DOHH2 (cell line): ENCODE data around the gene TRAF3.

Source experiments
- H3F3A ChIP-seq: fragments of 200-600 bp; sonication (generic), shearing (Covaris generic); 2 replicates; pipeline ENCODE4 v1.6.0; 2016; ENCODE audit warnings: antibody characterized with exemption, mild to moderate bottlenecking; ENCODE audit not compliant: control insufficient read depth, insufficient read depth
- H3K27ac ChIP-seq: fragments of 200-600 bp; sonication (generic); 2 replicates; pipeline ENCODE4 v1.5.1; 2014; ENCODE audit warnings: low read depth, mild to moderate bottlenecking, low read length, moderate library complexity
- H3K27me3 ChIP-seq: fragments of 200-600 bp; sonication (generic); 2 replicates; pipeline ENCODE4 v1.6.1; 2014; ENCODE audit warnings: mild to moderate bottlenecking, low read length, mixed read lengths; ENCODE audit not compliant: control insufficient read depth
- H3K36me3 ChIP-seq: fragments of 200-600 bp; sonication (generic); 2 replicates; pipeline ENCODE4 v1.6.1; 2014; ENCODE audit warnings: mild to moderate bottlenecking, low read length, moderate library complexity, mixed read lengths; ENCODE audit not compliant: control insufficient read depth
- H3K4me1 ChIP-seq: fragments of 200-600 bp; sonication (generic); 2 replicates; pipeline ENCODE4 v1.6.1; 2014; ENCODE audit warnings: mild to moderate bottlenecking, low read length, mixed read lengths; ENCODE audit not compliant: control insufficient read depth
- H3K4me2 ChIP-seq: fragments of 200-600 bp; sonication (generic); 2 replicates; pipeline ENCODE4 v1.6.0; 2014; ENCODE audit warnings: mild to moderate bottlenecking, low read length, moderate library complexity
- H3K4me3 ChIP-seq: fragments of 200-600 bp; sonication (generic); 2 replicates; pipeline ENCODE4 v1.5.1; 2014; ENCODE audit warnings: mild to moderate bottlenecking, low read length, mixed read lengths
- H3K79me2 ChIP-seq: fragments of 200-600 bp; sonication (generic); 2 replicates; pipeline ENCODE4 v1.6.1; 2014; ENCODE audit warnings: mild to moderate bottlenecking, low read length, mixed read lengths; ENCODE audit not compliant: control insufficient read depth
- H3K9me2 ChIP-seq: fragments of 200-600 bp; sonication (generic); replicated peaks from 2 replicates; pipeline ENCODE4 v1.6.1; 2014; ENCODE audit warnings: mild to moderate bottlenecking, low read length, mixed read lengths; ENCODE audit not compliant: control insufficient read depth
- H3K9me3 ChIP-seq: fragments of 200-600 bp; sonication (generic); 2 replicates; pipeline ENCODE4 v1.6.1; 2014; ENCODE audit warnings: antibody characterized with exemption, low read length, mixed read lengths; ENCODE audit not compliant: control insufficient read depth, insufficient read depth
- H4K20me1 ChIP-seq: fragments of 200-600 bp; sonication (generic); 2 replicates; pipeline ENCODE4 v1.6.0; 2014; ENCODE audit warnings: low read depth, mild to moderate bottlenecking, antibody characterized with exemption, low read length, moderate library complexity; ENCODE audit not compliant: control insufficient read depth, insufficient read depth
- EZH2phosphoT487 ChIP-seq: fragments of 200-600 bp; sonication (generic); IDR thresholded peaks from 2 replicates; pipeline ENCODE4 v1.6.1; 2017; ENCODE audit warnings: borderline replicate concordance, mild to moderate bottlenecking, antibody characterized with exemption, low read length, moderate library complexity, mixed read lengths
- TF ChIP-seq, protein P1 (sequence below): fragments of 200-600 bp; sonication (generic); IDR thresholded peaks from one replicate; pipeline ENCODE4 v1.5.1; 2014; ENCODE audit warnings: antibody characterized with exemption, mild to moderate bottlenecking, low read depth, low read length; ENCODE audit not compliant: poor library complexity, severe bottlenecking

The TRAF3 gene

DNA sequence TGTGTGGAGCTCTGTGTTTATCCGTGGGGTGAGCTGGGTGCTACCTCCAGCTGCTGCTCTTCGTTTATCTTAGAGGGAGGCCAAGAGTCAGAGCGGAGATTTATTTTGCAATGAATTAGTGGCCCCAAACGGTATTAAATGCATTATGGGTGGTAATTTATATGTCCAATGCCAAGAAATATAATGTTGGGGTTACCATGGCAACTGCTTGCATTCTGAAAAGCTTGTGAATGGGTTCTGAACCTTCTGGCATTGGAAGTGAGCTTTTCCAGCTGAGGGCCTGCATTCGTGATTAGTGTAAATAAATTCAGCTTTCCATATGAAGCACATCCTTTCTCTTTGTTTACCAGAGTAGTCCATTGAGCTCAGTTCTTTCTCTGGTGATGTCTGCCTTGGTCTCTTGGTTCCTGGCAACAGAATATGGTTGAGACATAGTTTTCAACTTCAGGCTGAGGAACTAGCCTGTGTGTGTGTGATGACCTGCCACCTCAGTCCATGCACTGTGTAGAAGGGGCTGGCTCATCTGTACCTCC lies 51.8 kb downstream of the TRAF3 start:
- no peak overlapping the region for H3K27ac ChIP-seq
- no peak overlapping the region for H3K4me2 ChIP-seq
- H3K4me1 ChIP-seq, result 0 out of 2 replicates have a peak, but pooled peaks cover 2% of the 10 kb centered on the region
- H3K36me3 ChIP-seq, result peaks cover 12% of the 10 kb centered on the region; the same call in 1 of the 2 replicates
- no peak overlapping the region for H3K4me3 ChIP-seq
- no peaks in the 10 kb centered on the region for H3K9me3 ChIP-seq
- H3K79me2 ChIP-seq, result peaks cover 55% of the 10 kb centered on the region
- H3F3A ChIP-seq, result no peaks in the 10 kb centered on the region
- no peak for TF ChIP-seq EZH2phosphoT487
- TF ChIP-seq, protein P1, sequence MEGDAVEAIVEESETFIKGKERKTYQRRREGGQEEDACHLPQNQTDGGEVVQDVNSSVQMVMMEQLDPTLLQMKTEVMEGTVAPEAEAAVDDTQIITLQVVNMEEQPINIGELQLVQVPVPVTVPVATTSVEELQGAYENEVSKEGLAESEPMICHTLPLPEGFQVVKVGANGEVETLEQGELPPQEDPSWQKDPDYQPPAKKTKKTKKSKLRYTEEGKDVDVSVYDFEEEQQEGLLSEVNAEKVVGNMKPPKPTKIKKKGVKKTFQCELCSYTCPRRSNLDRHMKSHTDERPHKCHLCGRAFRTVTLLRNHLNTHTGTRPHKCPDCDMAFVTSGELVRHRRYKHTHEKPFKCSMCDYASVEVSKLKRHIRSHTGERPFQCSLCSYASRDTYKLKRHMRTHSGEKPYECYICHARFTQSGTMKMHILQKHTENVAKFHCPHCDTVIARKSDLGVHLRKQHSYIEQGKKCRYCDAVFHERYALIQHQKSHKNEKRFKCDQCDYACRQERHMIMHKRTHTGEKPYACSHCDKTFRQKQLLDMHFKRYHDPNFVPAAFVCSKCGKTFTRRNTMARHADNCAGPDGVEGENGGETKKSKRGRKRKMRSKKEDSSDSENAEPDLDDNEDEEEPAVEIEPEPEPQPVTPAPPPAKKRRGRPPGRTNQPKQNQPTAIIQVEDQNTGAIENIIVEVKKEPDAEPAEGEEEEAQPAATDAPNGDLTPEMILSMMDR, result no peak
- no peaks in the 10 kb centered on the region for H3K27me3 ChIP-seq
- H4K20me1 ChIP-seq, result peaks cover 6% of the 10 kb centered on the region; the same call in 1 of the 2 replicates
- H3K9me2 ChIP-seq, result no peaks in the 10 kb centered on the region

DNA sequence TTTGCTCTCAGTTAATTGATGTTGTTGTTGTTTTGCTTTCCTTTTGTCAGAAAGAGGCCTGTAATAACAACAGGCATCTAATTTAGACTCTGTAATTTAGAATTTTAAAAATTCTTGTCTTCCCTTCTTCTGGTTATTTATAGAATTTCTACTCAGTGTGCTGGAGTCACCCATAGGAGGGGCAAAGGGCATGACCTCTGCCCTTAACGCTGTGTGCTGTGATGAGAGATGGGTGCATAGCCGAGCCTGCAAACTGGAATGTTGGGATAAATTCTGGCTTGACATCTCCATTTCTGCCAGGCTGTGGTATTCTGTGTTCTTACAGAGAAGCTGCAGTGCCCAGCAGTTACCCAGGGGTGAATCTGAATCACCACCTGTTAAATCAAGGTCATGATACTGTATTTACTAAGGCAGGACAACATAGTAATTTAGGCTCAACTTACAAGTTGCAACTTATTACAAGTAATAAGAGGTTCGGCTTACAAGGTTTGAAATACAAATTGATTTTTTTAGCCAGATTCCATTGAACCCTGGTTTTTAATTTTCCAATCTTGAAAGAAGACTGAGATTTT lies 53.3 kb downstream of the TRAF3 start:
- H3K36me3 ChIP-seq, result peaks cover 12% of the 10 kb centered on the region; the same call in 1 of the 2 replicates
- H3K27me3 ChIP-seq, result no peaks in the 10 kb centered on the region
- no peaks in the 10 kb centered on the region for H3K9me3 ChIP-seq
- no peak for TF ChIP-seq EZH2phosphoT487
- TF ChIP-seq, protein P1, result no peak
- no peak overlapping the region for H3K4me3 ChIP-seq
- 0 out of 2 replicates have a peak, but pooled peaks cover 5% of the 10 kb centered on the region for H4K20me1 ChIP-seq
- H3K79me2 ChIP-seq, result peaks cover 40% of the 10 kb centered on the region
- H3F3A ChIP-seq, result no peaks in the 10 kb centered on the region
- H3K27ac ChIP-seq, result no peak overlapping the region
- no peaks in the 10 kb centered on the region for H3K9me2 ChIP-seq
- 0 out of 2 replicates have a peak, but pooled peaks cover 3% of the 10 kb centered on the region for H3K4me1 ChIP-seq
- no peak overlapping the region for H3K4me2 ChIP-seq

DNA sequence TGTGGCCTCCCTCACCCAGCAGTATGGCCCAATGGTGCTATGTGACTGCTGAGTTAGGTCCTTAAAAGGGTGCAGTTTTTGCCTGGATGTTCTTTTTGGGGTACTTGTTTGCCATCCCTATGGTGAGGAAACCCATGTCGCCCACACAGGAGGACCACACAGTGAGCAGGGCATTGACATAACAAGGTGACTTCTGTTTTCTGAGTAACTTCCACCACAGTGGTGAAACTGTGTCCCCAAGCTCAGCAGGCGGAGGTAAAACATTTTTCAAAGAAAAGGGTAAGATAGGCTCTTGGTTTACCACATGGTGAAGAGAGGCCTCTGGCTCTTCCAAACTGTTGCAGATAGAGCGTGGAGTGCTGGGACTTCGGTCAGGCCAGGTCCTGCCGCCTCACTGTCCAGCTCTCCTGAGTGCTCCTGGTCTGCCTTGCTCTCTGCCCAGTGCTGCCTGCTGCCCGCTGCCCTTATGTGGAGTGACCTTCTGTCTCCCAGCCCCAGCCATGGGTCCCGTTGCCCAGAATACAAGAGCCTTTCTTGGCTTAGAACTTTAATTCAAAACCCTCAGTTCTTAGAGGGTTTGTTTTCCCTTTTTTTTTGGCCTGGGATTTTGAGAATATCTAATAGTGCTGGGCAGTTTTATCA lies 54.0 kb downstream of the TRAF3 start:
- Histone ChIP-seq H3F3A (no peaks in the 10 kb centered on the region), H3K9me2 (no peaks in the 10 kb centered on the region), H3K27me3 (no peaks in the 10 kb centered on the region), H3K27ac (no peak overlapping the region), H3K9me3 (no peaks in the 10 kb centered on the region), H3K79me2 (peaks cover 34% of the 10 kb centered on the region), H4K20me1 (no peaks in the 10 kb centered on the region), H3K4me1 (0 out of 2 replicates have a peak, but pooled peaks cover 3% of the 10 kb centered on the region), H3K36me3 (peaks cover 12% of the 10 kb centered on the region; the same call in 1 of the 2 replicates), H3K4me3 (no peak overlapping the region), H3K4me2 (no peak overlapping the region)
- TF ChIP-seq EZH2phosphoT487, result no peak
- TF ChIP-seq, protein P1, result no peak
